ENCODE results near the gene H19.

DNA sequence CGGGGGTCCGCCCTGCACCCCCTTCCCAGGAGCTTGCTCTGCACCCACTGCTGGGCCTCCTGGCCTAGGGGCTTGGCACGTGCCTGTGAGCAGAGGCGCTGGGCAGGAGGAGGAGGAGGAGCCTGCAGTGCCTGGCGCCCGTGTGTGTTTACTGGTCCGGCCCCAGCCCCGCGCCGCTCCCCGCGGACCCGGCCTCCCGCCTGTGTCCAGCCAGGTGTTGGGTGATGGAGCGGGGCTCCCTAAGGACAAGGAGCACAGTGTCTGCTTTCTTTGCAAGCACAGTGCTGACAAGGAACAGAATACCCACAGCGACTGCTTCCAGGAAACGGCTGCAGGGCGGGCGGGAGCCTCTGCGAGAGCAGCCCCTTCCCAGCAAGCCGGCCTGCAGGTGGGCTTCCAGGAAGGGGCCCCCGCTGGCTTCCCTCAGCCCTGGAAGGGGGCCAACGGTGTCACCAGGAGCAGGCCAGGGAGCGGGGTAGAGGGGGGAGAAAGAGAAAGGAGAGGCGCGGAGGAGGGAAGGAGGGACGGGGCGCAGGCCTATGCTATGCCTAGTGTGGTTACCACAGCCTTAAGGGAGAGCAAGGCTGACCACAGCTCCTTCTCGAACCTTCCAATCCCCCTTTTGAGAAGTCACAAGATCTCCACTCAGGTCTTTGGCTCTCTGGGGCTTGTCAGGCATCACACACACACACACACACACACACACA lies 6.6 kb downstream of the H19 start:
- no peak for TF ChIP-seq NR3C1 (CRISPR knock-in tag; IDR thresholded peaks at IDR 0.05)
- no peak for TF ChIP-seq HINFP (tag; conservative IDR thresholded peaks at IDR 0.05; ENCODE audit: low read depth)
- TF ChIP-seq HNRNPH1 (optimal IDR thresholded peaks at IDR 0.05; ENCODE audit: low read depth, low read length), result no peak
- no peak for TF ChIP-seq E2F5 (CRISPR knock-in tag; IDR thresholded peaks at IDR 0.05)
- no peak for TF ChIP-seq NFRKB (IDR thresholded peaks at IDR 0.05; ENCODE audit: low read depth)
- no peak for TF ChIP-seq CTCF (IDR thresholded peaks at IDR 0.05 in 2 of 3, conservative IDR thresholded peaks at IDR 0.05 in 1 of 3; ENCODE audit: insufficient read depth in 2 of 3, low read depth in 1 of 3, low read length in 3 of 3)
- TF ChIP-seq PHF20 (IDR thresholded peaks at IDR 0.05; ENCODE audit: partially characterized antibody), result no peak

Measured in K562 (cell line).